Mesothelial cell of epicardium (in vitro differentiated cells): ENCODE results near the gene CCDC201. TPM values are rescaled to one million over a fixed set of nuclear protein-coding genes. Genes with fewer than 3 reads are reported as not detected.

ENCODE experiments used
- total RNA-seq: library from RNA; stranded (reverse); gene quantifications from 3 replicates; pipeline ENCODE4 v1.2.1, GENCODE V29; 2021

The CCDC201 gene
- total RNA-seq, 1 donor from 2014 or later: not detected

Other genes with a start within 250 kb of the CCDC201 start
- not detected in 3 replicates for gene IGFBP1, start 15.4 kb upstream of the CCDC201 start, total RNA-seq
- 1,085 to 1,177 TPM (median 1,171 TPM) in 3 replicates for gene IGFBP3, start 48.2 kb upstream of the CCDC201 start, total RNA-seq